Measurements from ENCODE around the gene PGAP3.

Gene PGAP3

GRCh38 chr17:39674702-39675389 is 13.0 kb downstream of the PGAP3 start:
- TF ChIP-seq, protein P1, sequence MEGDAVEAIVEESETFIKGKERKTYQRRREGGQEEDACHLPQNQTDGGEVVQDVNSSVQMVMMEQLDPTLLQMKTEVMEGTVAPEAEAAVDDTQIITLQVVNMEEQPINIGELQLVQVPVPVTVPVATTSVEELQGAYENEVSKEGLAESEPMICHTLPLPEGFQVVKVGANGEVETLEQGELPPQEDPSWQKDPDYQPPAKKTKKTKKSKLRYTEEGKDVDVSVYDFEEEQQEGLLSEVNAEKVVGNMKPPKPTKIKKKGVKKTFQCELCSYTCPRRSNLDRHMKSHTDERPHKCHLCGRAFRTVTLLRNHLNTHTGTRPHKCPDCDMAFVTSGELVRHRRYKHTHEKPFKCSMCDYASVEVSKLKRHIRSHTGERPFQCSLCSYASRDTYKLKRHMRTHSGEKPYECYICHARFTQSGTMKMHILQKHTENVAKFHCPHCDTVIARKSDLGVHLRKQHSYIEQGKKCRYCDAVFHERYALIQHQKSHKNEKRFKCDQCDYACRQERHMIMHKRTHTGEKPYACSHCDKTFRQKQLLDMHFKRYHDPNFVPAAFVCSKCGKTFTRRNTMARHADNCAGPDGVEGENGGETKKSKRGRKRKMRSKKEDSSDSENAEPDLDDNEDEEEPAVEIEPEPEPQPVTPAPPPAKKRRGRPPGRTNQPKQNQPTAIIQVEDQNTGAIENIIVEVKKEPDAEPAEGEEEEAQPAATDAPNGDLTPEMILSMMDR (IDR thresholded peaks at IDR 0.05; ENCODE audit: low read depth, low read length), result no peak
- H3K4me3 ChIP-seq (replicated peaks in 1 of 2; ENCODE audit: low read depth in 2 of 2, low read length in 2 of 2), result no peak overlapping the region

GRCh38 chr17:39674179-39674578 is 13.7 kb downstream of the PGAP3 start:
- TF ChIP-seq, protein P1 (IDR thresholded peaks at IDR 0.05; ENCODE audit: low read depth, low read length), result no peak
- DNase-seq (ENCODE audit: low read depth in 2 of 2), result no peak
- H3K4me3 ChIP-seq (replicated peaks in 1 of 2; ENCODE audit: low read depth in 2 of 2, low read length in 2 of 2), result no peak overlapping the region

More at GRCh38 chr17:39674702-39675389, 13.0 kb downstream of the PGAP3 start:
- DNase-seq (ENCODE audit: low read depth in 2 of 2), result peak; percentile 24 to 71

GRCh38 chr17:39673335-39674081 is 14.3 kb downstream of the PGAP3 start:
- TF ChIP-seq, protein P1 (IDR thresholded peaks at IDR 0.05; ENCODE audit: low read depth, low read length), result no peak
- H3K4me3 ChIP-seq (replicated peaks in 1 of 2; ENCODE audit: low read depth in 2 of 2, low read length in 2 of 2), result no peak overlapping the region
- DNase-seq (ENCODE audit: low read depth in 2 of 2), result no peak

GRCh38 chr17:39672522-39673334 is 15.1 kb downstream of the PGAP3 start:
- TF ChIP-seq, protein P1 (IDR thresholded peaks at IDR 0.05; ENCODE audit: low read depth, low read length), result no peak
- no peak overlapping the region for H3K4me3 ChIP-seq (replicated peaks in 1 of 2; ENCODE audit: low read depth in 2 of 2, low read length in 2 of 2)
- no peak for DNase-seq (ENCODE audit: low read depth in 2 of 2)

DNA sequence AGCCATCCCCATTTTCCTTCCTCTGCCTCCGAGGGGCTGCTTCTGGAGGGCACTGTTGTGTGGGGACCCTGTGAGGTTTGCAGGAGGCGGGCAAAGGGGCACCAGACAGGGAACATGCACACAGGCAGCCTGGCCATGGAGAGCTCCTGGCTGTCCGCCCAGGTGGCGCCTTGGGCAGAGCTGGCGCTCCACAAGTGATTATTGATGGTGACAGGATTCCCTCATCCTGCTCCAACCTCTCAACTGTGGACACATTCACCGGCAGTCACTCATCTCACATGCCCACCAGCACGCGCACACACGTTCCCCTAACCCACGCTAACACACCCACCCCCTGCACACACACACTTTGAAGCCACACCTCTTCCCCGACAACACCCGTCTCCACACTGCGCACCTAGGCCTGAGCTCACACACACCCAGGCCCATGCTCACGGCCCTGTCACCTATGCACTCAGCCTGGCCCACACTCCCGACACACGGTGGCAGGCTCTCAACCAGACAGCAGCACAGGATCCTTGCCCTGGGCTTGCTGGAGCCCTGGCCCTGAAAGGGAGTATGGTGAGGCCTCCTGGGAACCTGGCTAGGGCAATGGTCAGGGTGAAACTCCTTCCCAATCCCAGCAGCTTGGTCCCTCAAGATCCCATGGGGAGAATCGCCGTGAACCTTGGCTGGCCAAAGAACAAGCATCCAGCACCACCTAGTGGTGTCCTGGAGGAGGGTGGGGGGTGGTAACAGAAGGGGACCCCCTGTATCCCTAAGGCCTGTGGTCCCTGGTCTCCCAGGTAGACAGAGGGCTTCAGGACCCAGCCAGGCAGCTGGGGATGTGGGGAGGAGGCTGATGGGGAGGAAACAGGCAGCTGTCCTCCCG is 16.0 kb downstream of the PGAP3 start:
- H3K4me3 ChIP-seq (replicated peaks in 1 of 2; ENCODE audit: low read depth in 2 of 2, low read length in 2 of 2), result no peak overlapping the region
- TF ChIP-seq, protein P1 (IDR thresholded peaks at IDR 0.05; ENCODE audit: low read depth, low read length), result peak; percentile 60
- peak; percentile 37 to 50 for DNase-seq (ENCODE audit: low read depth in 2 of 2)

- TF ChIP-seq, protein P1 (IDR thresholded peaks at IDR 0.05; ENCODE audit: low read depth, low read length), result no peak
- DNase-seq (ENCODE audit: low read depth in 2 of 2), result no peak
- H3K4me3 ChIP-seq (replicated peaks in 1 of 2; ENCODE audit: low read depth in 2 of 2, low read length in 2 of 2), result no peak overlapping the region
These were observed 17.1 kb downstream of the PGAP3 start for GRCh38 chr17:39670746-39671145.
